IPS-18c (cell line): Measurements from ENCODE around the gene DBX1.
"Not testable (repeated sequence)": the region's sequence is repeated elsewhere in the genome, so short reads cannot be mapped to it uniquely, and the experiment has no call there.

Source experiments
- H3K4me3 ChIP-seq: 2 replicates; pipeline ENCODE4 v1.7.0; 2013; ENCODE audit warnings: low read depth, mild to moderate bottlenecking, low read length, moderate library complexity; ENCODE audit not compliant: insufficient read depth
- H3K9me3 ChIP-seq: one replicate; pipeline ENCODE4 v1.6.1; 2013; ENCODE audit warnings: mild to moderate bottlenecking, low read length, moderate library complexity; ENCODE audit not compliant: control insufficient read depth, insufficient read depth

The DBX1 gene

GRCh38 chr11:20134991-20135736 lies 25.1 kb downstream of the DBX1 start:
- Histone ChIP-seq H3K4me3 (no peak overlapping the region), H3K9me3 (peaks cover 2% of the 10 kb centered on the region)

- Histone ChIP-seq H3K9me3 (peaks cover 2% of the 10 kb centered on the region), H3K4me3 (no peak overlapping the region)
Observed at GRCh38 chr11:20132667-20133039, 27.6 kb downstream of the DBX1 start.

GRCh38 chr11:20131788-20132666 lies 28.2 kb downstream of the DBX1 start:
- H3K4me3 ChIP-seq, result peak overlapping the region; percentile 17
- peaks cover 2% of the 10 kb centered on the region for H3K9me3 ChIP-seq

- Histone ChIP-seq H3K9me3 (no peaks in the 10 kb centered on the region), H3K4me3 (no peak overlapping the region)
Observed at GRCh38 chr11:20129665-20130064, 30.6 kb downstream of the DBX1 start.

GRCh38 chr11:20128528-20128825 lies 31.8 kb downstream of the DBX1 start:
- H3K9me3 ChIP-seq, H3K4me3 ChIP-seq: not testable (repeated sequence)

GRCh38 chr11:20127671-20128527 lies 32.4 kb downstream of the DBX1 start:
- Histone ChIP-seq H3K4me3 (no peak overlapping the region), H3K9me3 (no peaks in the 10 kb centered on the region)

- no peak overlapping the region for H3K4me3 ChIP-seq
- no peaks in the 10 kb centered on the region for H3K9me3 ChIP-seq
Observed at GRCh38 chr11:20126724-20127123, 33.6 kb downstream of the DBX1 start.

GRCh38 chr11:20125927-20126326 lies 34.3 kb downstream of the DBX1 start:
- Histone ChIP-seq H3K9me3 (no peaks in the 10 kb centered on the region), H3K4me3 (no peak overlapping the region)

- no peak overlapping the region for H3K4me3 ChIP-seq
- no peaks in the 10 kb centered on the region for H3K9me3 ChIP-seq
Observed at GRCh38 chr11:20122131-20122530, 38.1 kb downstream of the DBX1 start.

- H3K4me3 ChIP-seq, result no peak overlapping the region
Observed at GRCh38 chr11:20120134-20120925, 39.9 kb downstream of the DBX1 start.

GRCh38 chr11:20119315-20119714 lies 41.0 kb downstream of the DBX1 start:
- Histone ChIP-seq H3K9me3 (no peaks in the 10 kb centered on the region), H3K4me3 (no peak overlapping the region)

More at GRCh38 chr11:20120134-20120925, 39.9 kb downstream of the DBX1 start:
- H3K9me3 ChIP-seq, result no peaks in the 10 kb centered on the region

GRCh38 chr11:20118209-20118608 lies 42.1 kb downstream of the DBX1 start:
- no peak overlapping the region for H3K4me3 ChIP-seq

GRCh38 chr11:20117291-20117690 lies 43.0 kb downstream of the DBX1 start:
- H3K4me3 ChIP-seq, result no peak overlapping the region
- H3K9me3 ChIP-seq, result no peaks in the 10 kb centered on the region

More at GRCh38 chr11:20118209-20118608, 42.1 kb downstream of the DBX1 start:
- H3K9me3 ChIP-seq, result no peaks in the 10 kb centered on the region

GRCh38 chr11:20116825-20117224 lies 43.5 kb downstream of the DBX1 start:
- H3K9me3 ChIP-seq, result no peaks in the 10 kb centered on the region
- no peak overlapping the region for H3K4me3 ChIP-seq

- no peaks in the 10 kb centered on the region for H3K9me3 ChIP-seq
- no peak overlapping the region for H3K4me3 ChIP-seq
Observed at GRCh38 chr11:20114588-20114987, 45.7 kb downstream of the DBX1 start.

GRCh38 chr11:20113149-20113438 lies 47.2 kb downstream of the DBX1 start:
- Histone ChIP-seq H3K4me3 (no peak overlapping the region), H3K9me3 (no peaks in the 10 kb centered on the region)
